Measurements from ENCODE around the gene UBE2J2.

Gene UBE2J2

DNA sequence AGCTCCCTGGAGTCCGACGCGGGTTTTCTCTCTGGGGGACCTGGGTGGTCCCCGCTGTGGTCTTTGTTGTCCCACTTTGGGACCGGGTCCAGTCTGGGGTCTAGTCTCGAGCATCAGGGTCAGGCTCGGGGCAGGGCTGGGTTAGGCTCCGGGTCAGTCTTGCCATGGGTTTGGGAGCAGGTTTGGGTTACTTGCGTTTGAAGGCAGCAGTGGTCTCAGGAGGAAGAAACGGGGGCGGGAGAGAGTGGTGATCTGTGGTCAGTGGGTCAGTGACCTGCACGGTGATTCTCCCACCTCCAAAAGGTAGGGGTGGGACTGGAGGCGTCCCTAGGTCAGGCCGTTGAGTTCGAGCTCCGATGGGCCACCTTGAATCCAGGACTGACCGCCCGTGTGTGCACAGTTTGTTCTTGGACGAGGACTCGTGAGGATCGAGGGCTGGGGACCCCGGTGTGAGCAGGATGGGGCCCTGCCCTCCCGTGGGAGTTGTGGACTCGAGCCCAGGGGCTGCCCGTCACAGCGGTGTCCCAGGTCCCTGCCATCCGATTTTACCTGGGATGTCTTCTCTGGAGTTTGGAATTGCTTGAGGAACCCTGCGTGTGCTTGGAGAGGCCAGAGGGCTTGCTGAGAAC lies 39.4 kb downstream of the UBE2J2 start:
- H3K27me3 ChIP-seq (replicated peaks; ENCODE audit: control insufficient read depth, insufficient read depth, low read length): no peaks in the 10 kb centered on the region; the same call in 1 of the 2 replicates
- peaks cover 3% of the 10 kb centered on the region; the same call in 1 of the 2 replicates for H3K36me3 ChIP-seq (ENCODE audit: control insufficient read depth, insufficient read depth, low read length)
- no peak overlapping the region for H3K4me3 ChIP-seq (replicated peaks; ENCODE audit: low read depth, low read length)
- TF ChIP-seq, protein P1, sequence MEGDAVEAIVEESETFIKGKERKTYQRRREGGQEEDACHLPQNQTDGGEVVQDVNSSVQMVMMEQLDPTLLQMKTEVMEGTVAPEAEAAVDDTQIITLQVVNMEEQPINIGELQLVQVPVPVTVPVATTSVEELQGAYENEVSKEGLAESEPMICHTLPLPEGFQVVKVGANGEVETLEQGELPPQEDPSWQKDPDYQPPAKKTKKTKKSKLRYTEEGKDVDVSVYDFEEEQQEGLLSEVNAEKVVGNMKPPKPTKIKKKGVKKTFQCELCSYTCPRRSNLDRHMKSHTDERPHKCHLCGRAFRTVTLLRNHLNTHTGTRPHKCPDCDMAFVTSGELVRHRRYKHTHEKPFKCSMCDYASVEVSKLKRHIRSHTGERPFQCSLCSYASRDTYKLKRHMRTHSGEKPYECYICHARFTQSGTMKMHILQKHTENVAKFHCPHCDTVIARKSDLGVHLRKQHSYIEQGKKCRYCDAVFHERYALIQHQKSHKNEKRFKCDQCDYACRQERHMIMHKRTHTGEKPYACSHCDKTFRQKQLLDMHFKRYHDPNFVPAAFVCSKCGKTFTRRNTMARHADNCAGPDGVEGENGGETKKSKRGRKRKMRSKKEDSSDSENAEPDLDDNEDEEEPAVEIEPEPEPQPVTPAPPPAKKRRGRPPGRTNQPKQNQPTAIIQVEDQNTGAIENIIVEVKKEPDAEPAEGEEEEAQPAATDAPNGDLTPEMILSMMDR (IDR thresholded peaks at IDR 0.05; ENCODE audit: insufficient read depth, low read length, poor library complexity, severe bottlenecking): no peak
- DNase-seq (ENCODE audit: extremely low read depth, insufficient read length): no peak

DNA sequence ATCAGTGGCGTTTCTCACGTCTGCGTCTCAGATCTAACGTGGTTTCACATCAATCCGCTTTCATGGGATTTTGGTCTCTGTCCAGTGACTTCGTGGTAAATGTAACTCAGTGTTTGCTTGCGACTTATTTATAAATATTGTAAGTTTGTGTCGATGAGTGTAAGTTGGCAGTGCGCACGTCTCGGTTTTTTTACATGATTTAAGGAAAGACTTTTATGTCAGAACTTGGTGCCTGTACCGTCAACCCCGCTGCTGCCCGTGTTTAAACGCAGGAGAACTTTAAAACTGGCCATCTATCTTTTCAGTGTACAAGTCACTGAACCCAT lies 40.1 kb downstream of the UBE2J2 start:
- DNase-seq (ENCODE audit: extremely low read depth, insufficient read length): no peak
- H3K4me3 ChIP-seq (replicated peaks; ENCODE audit: low read depth, low read length): no peak overlapping the region
- peaks cover 4% of the 10 kb centered on the region for H3K36me3 ChIP-seq (ENCODE audit: control insufficient read depth, insufficient read depth, low read length)
- no peaks in the 10 kb centered on the region; the same call in 1 of the 2 replicates for H3K27me3 ChIP-seq (replicated peaks; ENCODE audit: control insufficient read depth, insufficient read depth, low read length)
- TF ChIP-seq, protein P1 (IDR thresholded peaks at IDR 0.05; ENCODE audit: insufficient read depth, low read length, poor library complexity, severe bottlenecking): no peak

DNA sequence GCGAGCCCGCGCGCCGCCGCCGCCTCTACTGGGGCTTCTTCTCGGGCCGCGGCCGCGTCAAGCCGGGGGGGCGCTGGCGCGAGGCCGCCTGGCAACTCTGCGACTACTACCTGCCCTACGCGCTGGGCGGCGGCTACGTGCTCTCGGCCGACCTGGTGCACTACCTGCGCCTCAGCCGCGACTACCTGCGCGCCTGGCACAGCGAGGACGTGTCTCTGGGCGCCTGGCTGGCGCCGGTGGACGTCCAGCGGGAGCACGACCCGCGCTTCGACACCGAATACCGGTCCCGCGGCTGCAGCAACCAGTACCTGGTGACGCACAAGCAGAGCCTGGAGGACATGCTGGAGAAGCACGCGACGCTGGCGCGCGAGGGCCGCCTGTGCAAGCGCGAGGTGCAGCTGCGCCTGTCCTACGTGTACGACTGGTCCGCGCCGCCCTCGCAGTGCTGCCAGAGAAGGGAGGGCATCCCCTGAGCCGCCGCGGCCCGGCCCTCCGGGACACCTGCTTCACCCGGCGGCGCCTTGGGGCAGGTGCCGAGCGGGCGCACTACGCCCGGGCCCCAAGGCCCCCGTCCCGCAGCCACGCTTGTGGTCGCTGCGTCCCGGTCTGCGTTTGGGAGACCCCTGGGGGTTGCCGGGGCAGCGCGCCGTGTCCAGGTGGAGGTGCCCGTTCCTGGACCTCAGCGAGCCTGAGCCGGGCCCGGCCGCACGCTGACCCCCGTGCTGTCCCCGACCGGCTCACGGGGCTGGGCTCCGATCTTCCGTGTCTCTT lies 40.7 kb downstream of the UBE2J2 start:
- TF ChIP-seq, protein P1 (IDR thresholded peaks at IDR 0.05; ENCODE audit: insufficient read depth, low read length, poor library complexity, severe bottlenecking): no peak
- Histone ChIP-seq H3K27me3 (replicated peaks; ENCODE audit: control insufficient read depth, insufficient read depth, low read length) (no peaks in the 10 kb centered on the region; the same call in 1 of the 2 replicates), H3K4me3 (replicated peaks; ENCODE audit: low read depth, low read length) (peak overlapping the region; percentile 46; the same call in 1 of the 2 replicates), H3K36me3 (ENCODE audit: control insufficient read depth, insufficient read depth, low read length) (peaks cover 10% of the 10 kb centered on the region)
- DNase-seq (ENCODE audit: extremely low read depth, insufficient read length): no peak

DNA sequence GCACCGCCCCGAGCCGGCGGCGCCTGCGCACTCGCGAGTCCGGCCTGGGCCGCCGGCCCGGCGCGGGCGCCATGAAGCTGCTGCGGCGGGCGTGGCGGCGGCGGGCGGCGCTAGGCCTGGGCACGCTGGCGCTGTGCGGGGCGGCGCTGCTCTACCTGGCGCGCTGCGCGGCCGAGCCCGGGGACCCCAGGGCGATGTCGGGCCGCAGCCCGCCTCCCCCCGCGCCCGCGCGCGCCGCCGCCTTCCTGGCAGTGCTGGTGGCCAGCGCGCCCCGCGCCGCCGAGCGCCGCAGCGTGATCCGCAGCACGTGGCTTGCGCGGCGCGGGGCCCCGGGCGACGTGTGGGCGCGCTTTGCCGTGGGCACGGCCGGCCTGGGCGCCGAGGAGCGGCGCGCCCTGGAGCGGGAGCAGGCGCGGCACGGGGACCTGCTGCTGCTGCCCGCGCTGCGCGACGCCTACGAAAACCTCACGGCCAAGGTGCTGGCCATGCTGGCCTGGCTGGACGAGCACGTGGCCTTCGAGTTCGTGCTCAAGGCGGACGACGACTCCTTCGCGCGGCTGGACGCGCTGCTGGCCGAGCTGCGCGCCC lies 41.4 kb downstream of the UBE2J2 start, which contains the start of gene B3GALT6:
Gene B3GALT6, plus strand, starts transcription at position 30 of the 588 bp plus-strand sequence. Its CDS starts 42 bp downstream, at position 72.
- no peak for DNase-seq (ENCODE audit: extremely low read depth, insufficient read length)
- no peaks in the 10 kb centered on the region for H3K27me3 ChIP-seq (replicated peaks; ENCODE audit: control insufficient read depth, insufficient read depth, low read length)
- TF ChIP-seq, protein P1 (IDR thresholded peaks at IDR 0.05; ENCODE audit: insufficient read depth, low read length, poor library complexity, severe bottlenecking): no peak
- peaks cover 16% of the 10 kb centered on the region for H3K36me3 ChIP-seq (ENCODE audit: control insufficient read depth, insufficient read depth, low read length)
- H3K4me3 ChIP-seq (replicated peaks; ENCODE audit: low read depth, low read length): peak within 1 kb of the TSS; percentile 95

DNA sequence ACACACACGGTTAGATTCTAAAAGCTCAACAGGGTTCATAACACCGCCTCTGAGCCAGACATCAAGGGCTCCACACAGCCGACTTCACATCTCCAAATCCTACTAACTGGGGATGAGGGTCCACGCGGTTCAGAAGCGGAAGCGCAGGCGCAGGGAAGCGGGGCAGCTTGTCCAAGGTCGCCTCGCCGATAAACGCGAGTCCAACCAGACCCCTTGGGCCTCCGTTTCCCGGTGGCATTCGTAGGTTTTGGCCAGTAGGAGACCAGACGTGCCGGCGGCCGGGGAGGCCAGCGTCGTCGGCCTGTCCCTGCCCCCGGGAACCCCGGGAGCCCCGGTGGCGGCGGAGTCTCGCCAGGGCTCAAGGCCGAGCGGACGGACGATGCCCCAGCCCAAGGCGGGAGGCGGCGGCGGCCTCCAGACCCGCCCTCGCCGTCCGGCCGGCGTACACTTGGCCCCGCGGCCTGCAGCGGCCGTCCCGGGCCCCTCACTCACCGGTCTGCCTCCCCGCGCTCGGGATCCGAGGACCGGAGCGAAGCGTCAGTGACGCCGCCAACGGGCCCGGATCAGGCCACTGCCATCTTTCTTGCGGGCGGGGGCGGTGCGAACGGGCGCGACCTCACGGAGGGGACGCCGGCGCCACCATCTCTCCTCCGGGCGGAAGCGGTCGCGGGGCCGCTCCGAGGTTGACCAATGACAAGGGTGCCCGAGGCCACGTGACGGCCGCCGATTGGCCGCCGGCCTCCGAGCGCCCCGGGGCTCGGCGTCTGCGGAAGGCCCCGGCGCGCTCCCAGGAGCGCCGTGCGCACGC lies 42.0 kb downstream of the UBE2J2 start, which contains the start of gene SDF4:
Gene SDF4, minus strand, starts transcription at position 602 of the 808 bp plus-strand sequence. CDS start 3,229 bp downstream, outside the sequence.
- DNase-seq (ENCODE audit: extremely low read depth, insufficient read length): peak; percentile 98
- peaks cover 20% of the 10 kb centered on the region for H3K36me3 ChIP-seq (ENCODE audit: control insufficient read depth, insufficient read depth, low read length)
- TF ChIP-seq, protein P1 (IDR thresholded peaks at IDR 0.05; ENCODE audit: insufficient read depth, low read length, poor library complexity, severe bottlenecking): no peak
- no peaks in the 10 kb centered on the region for H3K27me3 ChIP-seq (replicated peaks; ENCODE audit: control insufficient read depth, insufficient read depth, low read length)
- H3K4me3 ChIP-seq (replicated peaks; ENCODE audit: low read depth, low read length): peak within 1 kb of the TSS; percentile 95

All from GM06990 (cell line).